Natural killer cell (primary cell): ENCODE results near the gene NEDD4L. TPM values are rescaled to one million over a fixed set of nuclear protein-coding genes. Genes with fewer than 3 reads are reported as not detected.

Experiments
- ATAC-seq, 3 donors: fragments of 150-1000 bp in 2 of 3; fragments of 200-7000 bp in 1 of 3; cut with Tn5 transposase; 1 replicate in 1 of 3; 2 replicates in 2 of 3; pipeline ENCODE4 v1.10.0; 2021; ENCODE audit warnings: mild to moderate bottlenecking in 2 of 3, moderate library complexity in 2 of 3
- DNase-seq, 2 donors: peaks; one replicate each; pipeline versions ENCODE4 v3.0.0 to v3.0.0-alpha.2; 2013 to 2021; ENCODE audit warnings: mixed read lengths in 1 of 2
- H3K27ac ChIP-seq: one replicate; pipeline ENCODE4 v1.5.1; 2013; ENCODE audit warnings: mild to moderate bottlenecking, low read length
- H3K27me3 ChIP-seq: one replicate; pipeline ENCODE4 v1.6.1; 2013; ENCODE audit warnings: low read length; ENCODE audit not compliant: control insufficient read depth, insufficient read depth
- H3K36me3 ChIP-seq: one replicate; pipeline ENCODE4 v1.6.1; 2013; ENCODE audit warnings: low read length; ENCODE audit not compliant: control insufficient read depth, insufficient read depth
- H3K4me1 ChIP-seq: one replicate; pipeline ENCODE4 v1.6.1; 2013; ENCODE audit warnings: low read length; ENCODE audit not compliant: control insufficient read depth, insufficient read depth
- H3K4me3 ChIP-seq: one replicate; pipeline ENCODE4 v1.5.1; 2013; ENCODE audit warnings: low read length
- H3K9me3 ChIP-seq: one replicate; pipeline ENCODE4 v1.6.1; 2013; ENCODE audit warnings: low read length; ENCODE audit not compliant: control insufficient read depth, insufficient read depth
- H3K27ac Mint-ChIP-seq, 2 donors: one replicate each; pipeline ENCODE4 v1.8.0; 2022; ENCODE audit warnings: mild to moderate bottlenecking in 2 of 2, mixed read lengths in 2 of 2, moderate library complexity in 1 of 2
- H3K27me3 Mint-ChIP-seq, 2 donors: one replicate each; pipeline ENCODE4 v1.8.0; 2022; ENCODE audit warnings: low read depth in 2 of 2, mixed read lengths in 2 of 2
- H3K36me3 Mint-ChIP-seq: one replicate; pipeline ENCODE4 v1.8.0; 2022; ENCODE audit warnings: mixed read lengths
- H3K4me1 Mint-ChIP-seq, 2 donors: one replicate each; pipeline ENCODE4 v1.8.0; 2022; ENCODE audit warnings: mixed read lengths in 2 of 2
- H3K4me3 Mint-ChIP-seq: one replicate; pipeline ENCODE4 v1.8.0; 2022; ENCODE audit warnings: mild to moderate bottlenecking, moderate library complexity, mixed read lengths
- H3K9me3 Mint-ChIP-seq, 2 donors: one replicate each; pipeline ENCODE4 v1.8.0; 2022; ENCODE audit warnings: mixed read lengths in 2 of 2
- CTCF ChIP-seq: fragments of 200-600 bp; IDR thresholded peaks from one replicate; pipeline ENCODE4 v1.8.0; 2022; ENCODE audit warnings: antibody characterized with exemption
- WGBS: methylation state at CpG from one replicate; pipeline ENCODE4 v1.1.7; 2013; ENCODE audit warnings: missing lambda C conversion rate; ENCODE audit not compliant: insufficient coverage; 5-methylcytosine and 5-hydroxymethylcytosine counted together
- intact Hi-C: fragments of 100-400 bp; cut with micrococcal nuclease; formaldehyde crosslinking; loops from one replicate; pipeline ENCODE4 v1.14.2; 2022
- total RNA-seq, 4 donors: library from RNA; stranded (reverse); fragments of 120-200 nt in 1 of 4; gene quantifications; one replicate each; pipeline versions ENCODE4 v1.2.3 to v1.2.4, GENCODE V29; 2013 to 2022

The NEDD4L gene
- total RNA-seq, 3 donors from 2014 or later (not counting 1 experiment from before 2014, with no cell fraction given), result 3.4 to 15.3 (median 14.3) TPM

- ATAC-seq (no peak), DNase-seq (no peak)
- no peaks in the 10 kb centered on the region for H3K4me1 ChIP-seq
- peaks cover 17 to 19% of the 10 kb centered on the region in 2 donors for H3K27me3 Mint-ChIP-seq
- no peak overlapping the region for H3K4me3 Mint-ChIP-seq
- no peaks in the 10 kb centered on the region for H3K4me1 Mint-ChIP-seq
- TF ChIP-seq CTCF, result no peak
- H3K27ac Mint-ChIP-seq, result no peak overlapping the region
- no peaks in the 10 kb centered on the region for H3K9me3 ChIP-seq
- intact Hi-C loops, result no loop called here
- H3K27ac ChIP-seq, result no peak overlapping the region
- WGBS, result 93% methylated on average over 4 of the region's 4 CpGs
- no peaks in the 10 kb centered on the region for H3K36me3 ChIP-seq
- no peak overlapping the region for H3K4me3 ChIP-seq
- peaks cover 0 to 9% of the 10 kb centered on the region in 2 donors for H3K9me3 Mint-ChIP-seq
- H3K27me3 ChIP-seq, result no peaks in the 10 kb centered on the region
- no peaks in the 10 kb centered on the region for H3K36me3 Mint-ChIP-seq
Observed at GRCh38 chr18:58418361-58418760, 374.3 kb downstream of the NEDD4L start.

- H3K4me1 ChIP-seq, result no peaks in the 10 kb centered on the region
- WGBS, result 63% methylated on average over 4 of the region's 4 CpGs
- intact Hi-C loops, result no loop called here
Observed at GRCh38 chr18:58419587-58420199, 375.7 kb downstream of the NEDD4L start.

GRCh38 chr18:58426611-58427010, 382.6 kb downstream of the NEDD4L start:
- Mint-ChIP-seq H3K4me3 (no peak overlapping the region), H3K9me3 (no peaks in the 10 kb centered on the region), H3K36me3 (no peaks in the 10 kb centered on the region), H3K4me1 (no peaks in the 10 kb centered on the region), H3K27ac (no peak overlapping the region), H3K27me3 (peaks cover 7 to 12% of the 10 kb centered on the region in 2 donors)
- 86% methylated on average over 3 of the region's 4 CpGs for WGBS
- intact Hi-C loops, result no loop called here
- TF ChIP-seq CTCF, result no peak
- Histone ChIP-seq H3K36me3 (no peaks in the 10 kb centered on the region), H3K27me3 (no peaks in the 10 kb centered on the region), H3K4me1 (no peaks in the 10 kb centered on the region), H3K27ac (no peak overlapping the region), H3K9me3 (no peaks in the 10 kb centered on the region), H3K4me3 (no peak overlapping the region)
- no peak for DNase-seq
- ATAC-seq, result no peak

More at GRCh38 chr18:58419587-58420199, 375.7 kb downstream of the NEDD4L start:
- Mint-ChIP-seq H3K4me3 (no peak overlapping the region), H3K27ac (no peak overlapping the region), H3K36me3 (no peaks in the 10 kb centered on the region), H3K27me3 (peaks cover 16 to 17% of the 10 kb centered on the region in 2 donors), H3K9me3 (peaks cover 0 to 9% of the 10 kb centered on the region in 2 donors), H3K4me1 (no peaks in the 10 kb centered on the region)
- DNase-seq (no peak), ATAC-seq (no peak)
- Histone ChIP-seq H3K27me3 (no peaks in the 10 kb centered on the region), H3K4me3 (no peak overlapping the region), H3K9me3 (no peaks in the 10 kb centered on the region), H3K27ac (no peak overlapping the region), H3K36me3 (no peaks in the 10 kb centered on the region)
- TF ChIP-seq CTCF, result no peak

- 63% methylated on average over 5 of the region's 5 CpGs for WGBS
- no peaks in the 10 kb centered on the region for H3K4me1 Mint-ChIP-seq
- Histone ChIP-seq H3K4me1 (no peaks in the 10 kb centered on the region), H3K27ac (no peak overlapping the region), H3K36me3 (no peaks in the 10 kb centered on the region), H3K4me3 (no peak overlapping the region), H3K9me3 (no peaks in the 10 kb centered on the region), H3K27me3 (no peaks in the 10 kb centered on the region)
- DNase-seq (no peak), ATAC-seq (no peak)
- H3K27ac Mint-ChIP-seq, result no peak overlapping the region
- H3K4me3 Mint-ChIP-seq, result no peak overlapping the region
- H3K9me3 Mint-ChIP-seq, result no peaks in the 10 kb centered on the region
- peaks cover 2 to 9% of the 10 kb centered on the region in 2 donors for H3K27me3 Mint-ChIP-seq
- intact Hi-C loops, result no loop called here
- TF ChIP-seq CTCF, result no peak
- H3K36me3 Mint-ChIP-seq, result no peaks in the 10 kb centered on the region
Observed at GRCh38 chr18:58427321-58427720, 383.3 kb downstream of the NEDD4L start.
